Measurements from ENCODE around the gene TMEM59L. TPM values are rescaled to one million over a fixed set of nuclear protein-coding genes. Genes with fewer than 3 reads are reported as not detected.
A peak's percentile ranks its signal among the peaks of the same experiment; 100 is the strongest.
"Not testable (repeated sequence)": the region's sequence is repeated elsewhere in the genome, so short reads cannot be mapped to it uniquely, and the experiment has no call there.

Gene TMEM59L
- not detected for total RNA-seq

DNA sequence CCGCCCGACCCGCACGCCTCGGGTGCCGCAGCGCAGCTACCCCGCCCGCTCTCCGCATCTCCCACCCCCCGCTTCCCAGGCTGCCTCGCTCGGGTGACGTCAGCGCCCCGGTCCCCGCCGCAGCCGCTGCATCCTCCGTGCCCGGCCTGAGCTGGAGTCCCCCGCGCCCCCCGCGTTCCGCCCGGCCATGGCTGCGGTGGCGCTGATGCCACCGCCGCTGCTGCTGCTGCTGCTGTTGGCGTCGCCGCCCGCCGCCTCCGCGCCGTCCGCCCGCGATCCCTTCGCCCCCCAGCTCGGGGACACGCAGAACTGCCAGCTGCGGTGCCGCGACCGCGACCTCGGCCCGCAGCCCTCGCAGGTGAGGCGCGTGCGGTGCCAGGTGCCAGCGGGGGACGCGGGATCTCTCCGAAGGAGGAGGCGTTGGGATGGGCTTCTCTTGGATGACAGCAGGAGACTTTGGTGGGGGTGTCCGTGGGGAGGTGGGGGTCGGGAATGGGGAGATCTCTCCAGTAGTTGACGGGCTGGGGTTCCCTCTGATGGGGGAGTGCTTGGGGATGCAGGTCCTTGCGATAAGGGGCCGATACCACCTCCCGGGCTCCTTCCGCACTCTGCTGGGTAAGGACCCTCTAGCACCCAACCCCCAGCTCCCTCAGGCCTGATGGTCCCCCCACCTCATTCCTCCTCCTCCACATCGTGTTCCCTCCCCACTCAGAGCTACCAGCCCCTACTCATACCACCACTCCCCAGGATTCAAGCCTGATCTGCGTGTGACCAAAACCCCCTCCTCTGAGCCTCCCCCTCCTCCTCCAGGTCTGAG, at the start of gene TMEM59L:
Gene TMEM59L (plus strand): TSS at position 99 of the 817 bp plus-strand sequence. CDS start 89 bp downstream, at position 188.
- ATAC-seq (no peak), DNase-seq (ENCODE audit: low spot score) (no peak)

DNA sequence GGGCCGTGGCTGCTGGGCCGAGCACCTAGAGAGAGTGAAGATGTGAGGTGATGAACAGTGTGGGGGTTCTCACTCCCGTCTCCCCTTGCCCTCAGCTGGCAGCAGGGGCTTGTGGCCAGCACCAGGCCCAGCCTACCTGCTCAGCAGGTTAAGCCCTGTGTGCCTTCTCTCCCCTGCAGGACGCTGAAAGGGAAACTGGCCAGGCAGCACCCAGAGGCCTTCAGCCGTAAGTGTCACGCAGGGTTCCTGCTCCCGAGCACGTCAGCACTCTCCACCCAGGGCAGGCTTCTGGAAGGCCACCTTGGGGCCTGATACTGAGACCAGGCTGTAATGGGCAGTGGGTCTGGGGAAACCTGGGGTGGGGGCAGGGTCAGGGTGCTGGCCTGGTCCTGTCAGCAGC, 45.7 kb upstream of the TMEM59L start:
- DNase-seq (ENCODE audit: low spot score) (no peak), ATAC-seq (no peak)

DNA sequence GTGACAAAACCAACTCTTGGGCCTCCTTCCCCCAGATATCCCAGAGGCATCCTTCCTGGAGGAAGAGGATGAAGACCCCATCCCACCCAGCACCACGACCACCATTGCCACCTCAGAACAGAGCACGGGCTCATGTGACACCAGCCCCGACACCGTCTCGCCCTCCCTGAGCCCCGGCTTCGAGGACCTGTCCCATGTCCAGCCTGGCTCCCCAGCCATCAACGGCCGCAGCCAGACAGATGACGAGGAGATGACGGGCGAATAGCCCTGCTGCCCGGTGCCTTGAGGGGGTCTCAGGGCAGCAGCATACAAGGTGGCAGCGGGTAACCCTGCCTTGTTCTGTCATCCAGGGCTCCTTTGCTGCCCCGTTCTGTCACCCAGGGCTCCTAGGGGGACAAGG, 44.3 kb upstream of the TMEM59L start:
- ATAC-seq (no peak), DNase-seq (ENCODE audit: low spot score) (no peak)

DNA sequence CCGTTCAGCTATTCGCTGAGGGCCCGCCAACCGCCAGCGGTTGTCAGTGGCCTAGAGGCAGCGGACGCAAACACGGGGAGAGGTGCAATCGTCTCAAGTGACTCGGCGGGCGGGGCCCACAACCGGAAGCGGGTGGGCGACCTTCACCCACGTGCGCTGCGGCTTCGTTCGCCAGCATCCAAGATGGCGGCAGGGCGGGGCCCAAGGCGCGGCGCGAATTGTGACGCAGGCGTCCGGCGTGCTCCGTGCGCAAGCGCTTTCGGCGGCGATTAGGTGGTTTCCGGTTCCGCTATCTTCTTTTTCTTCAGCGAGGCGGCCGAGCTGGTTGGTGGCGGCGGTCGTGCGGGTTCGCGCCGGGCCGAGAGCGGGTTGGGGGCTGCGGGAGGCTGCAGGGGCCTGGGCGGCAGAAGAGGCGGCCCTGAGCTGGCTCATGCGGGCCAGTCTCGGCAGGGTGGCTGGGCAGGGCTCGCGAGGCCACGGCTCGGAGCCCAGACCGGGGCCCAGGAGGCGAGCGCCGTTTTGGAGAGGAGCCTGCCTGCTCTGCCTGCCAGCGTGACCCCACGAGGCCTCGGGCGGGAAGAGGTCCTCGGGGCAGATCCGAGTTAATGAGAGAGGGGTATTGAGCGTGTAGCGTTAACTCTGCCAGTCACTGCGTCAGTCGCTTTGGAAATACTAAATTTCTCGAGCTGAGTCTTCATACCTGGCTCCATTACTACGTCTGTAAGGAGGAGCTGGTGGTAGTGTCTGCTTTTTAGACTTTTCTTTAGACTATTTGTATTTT, 40.9 kb upstream of the TMEM59L start, which contains the start of gene UBA52:
Gene UBA52 (plus strand): TSS at position 294 of the 781 bp plus-strand sequence. CDS start 1,444 bp downstream, outside the sequence.
- ATAC-seq (peak; percentile 97), DNase-seq (ENCODE audit: low spot score) (peak; percentile 99)

GRCh38 chr19:18574691-18575291, 37.9 kb upstream of the TMEM59L start:
- ATAC-seq (no peak), DNase-seq (ENCODE audit: low spot score) (no peak)

DNA sequence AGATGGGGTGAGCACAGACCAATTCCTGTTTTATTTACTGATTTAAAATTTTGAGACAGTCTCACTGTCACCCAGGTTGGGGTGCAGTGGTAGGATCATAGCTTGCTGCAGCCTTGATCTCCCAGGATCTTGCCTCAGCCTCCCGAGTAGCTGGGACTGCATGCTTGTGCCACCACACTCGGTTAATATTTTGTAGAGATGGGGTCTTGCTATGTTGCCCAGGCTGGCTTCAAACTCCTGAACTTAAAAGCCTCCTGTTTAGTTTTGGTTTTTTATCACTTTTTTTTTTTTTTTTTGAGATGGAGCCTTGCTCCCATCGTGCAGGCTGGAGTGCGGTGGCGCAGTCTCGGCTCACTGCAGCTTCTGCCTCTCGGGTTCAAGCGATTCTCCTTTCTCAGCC, 36.3 kb upstream of the TMEM59L start:
- no peak for DNase-seq (ENCODE audit: low spot score)
- ATAC-seq, result no peak

DNA sequence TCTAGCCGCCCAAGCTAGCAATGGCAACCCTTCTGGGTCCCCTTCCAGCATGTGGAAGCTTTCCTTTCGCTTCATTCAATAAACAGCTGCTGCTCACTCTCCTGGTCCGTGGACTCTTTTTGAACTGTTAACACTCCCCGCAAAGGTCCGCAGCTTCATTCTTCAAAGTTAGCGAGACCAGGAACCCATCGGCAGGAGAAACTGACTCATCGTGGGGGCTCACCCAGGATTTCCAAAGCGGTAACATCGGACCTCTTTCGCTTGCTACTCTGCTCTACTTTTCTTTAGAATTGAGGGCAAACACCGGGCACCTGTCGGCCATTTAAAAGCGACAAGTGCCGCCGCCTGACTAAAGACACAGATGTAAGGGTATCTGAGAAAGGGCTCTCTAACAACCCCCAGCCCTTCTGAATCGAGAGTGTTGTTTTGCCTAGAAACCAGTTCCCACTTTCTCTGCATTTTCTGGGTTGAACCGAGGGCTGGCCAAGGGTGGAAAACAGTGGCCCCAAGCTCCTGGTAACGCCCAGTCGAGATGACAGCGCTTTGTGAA, 35.2 kb upstream of the TMEM59L start:
- ATAC-seq (no peak), DNase-seq (ENCODE audit: low spot score) (no peak)

DNA sequence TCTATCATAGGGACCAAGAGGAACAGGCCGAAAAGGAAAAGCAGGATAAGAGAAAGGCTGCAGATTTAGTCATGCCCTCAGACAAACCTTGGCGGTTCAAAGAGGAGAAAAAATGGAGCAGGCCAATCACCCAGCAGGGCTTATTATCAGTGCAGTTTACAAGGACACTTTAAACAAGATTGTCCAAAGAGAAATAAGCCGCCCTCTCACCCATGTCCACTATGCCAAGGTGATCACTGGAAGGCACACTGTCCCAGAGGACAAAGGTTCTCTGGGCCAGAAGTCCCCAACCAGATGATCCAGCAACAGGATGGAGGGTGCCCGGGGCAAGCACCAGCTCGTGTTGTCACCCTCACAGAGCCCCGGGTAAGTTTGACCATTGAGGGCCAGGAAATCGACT, 32.4 kb upstream of the TMEM59L start:
- peak; percentile 86 for ATAC-seq

GRCh38 chr19:18586306-18586705, 26.4 kb upstream of the TMEM59L start:
- no peak for ATAC-seq
- no peak for DNase-seq (ENCODE audit: low spot score)

More for the DNA sequence above, 32.4 kb upstream of the TMEM59L start:
- DNase-seq (ENCODE audit: low spot score), result peak; percentile 70

GRCh38 chr19:18587561-18587960, 25.1 kb upstream of the TMEM59L start:
- ATAC-seq (no peak), DNase-seq (ENCODE audit: low spot score) (no peak)

DNA sequence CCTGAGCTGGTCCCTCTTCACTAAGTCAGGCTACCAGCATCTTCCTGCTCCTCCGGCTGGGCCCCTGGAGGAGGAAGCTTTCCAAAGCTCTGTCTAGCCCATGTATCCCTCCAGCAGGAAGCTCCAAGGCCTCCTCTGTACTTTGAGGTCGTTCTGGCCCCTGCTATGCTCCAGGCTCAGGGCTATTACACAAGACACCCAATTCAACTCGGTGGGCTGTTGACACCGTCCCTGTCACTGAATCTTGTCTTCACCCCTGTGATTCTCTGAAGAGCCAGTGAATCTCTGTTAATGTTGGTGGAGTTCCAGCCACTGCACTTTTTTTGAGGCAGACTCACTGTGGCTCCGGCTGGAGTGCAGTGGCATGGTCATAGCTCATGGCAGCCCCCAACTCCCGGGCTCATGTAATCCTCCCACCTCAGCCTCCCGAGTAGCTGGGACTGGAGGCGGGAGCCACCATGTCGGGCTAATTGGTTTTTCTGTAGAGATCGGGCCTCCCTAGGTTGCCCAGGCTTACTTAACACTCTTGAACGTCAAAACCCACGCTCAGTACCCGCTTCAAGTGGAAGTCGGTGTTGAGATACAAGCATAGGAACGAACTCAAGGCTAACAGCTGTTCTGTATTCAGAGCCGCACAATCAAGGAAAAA, 24.6 kb upstream of the TMEM59L start:
- ATAC-seq (no peak), DNase-seq (ENCODE audit: low spot score) (no peak)

DNA sequence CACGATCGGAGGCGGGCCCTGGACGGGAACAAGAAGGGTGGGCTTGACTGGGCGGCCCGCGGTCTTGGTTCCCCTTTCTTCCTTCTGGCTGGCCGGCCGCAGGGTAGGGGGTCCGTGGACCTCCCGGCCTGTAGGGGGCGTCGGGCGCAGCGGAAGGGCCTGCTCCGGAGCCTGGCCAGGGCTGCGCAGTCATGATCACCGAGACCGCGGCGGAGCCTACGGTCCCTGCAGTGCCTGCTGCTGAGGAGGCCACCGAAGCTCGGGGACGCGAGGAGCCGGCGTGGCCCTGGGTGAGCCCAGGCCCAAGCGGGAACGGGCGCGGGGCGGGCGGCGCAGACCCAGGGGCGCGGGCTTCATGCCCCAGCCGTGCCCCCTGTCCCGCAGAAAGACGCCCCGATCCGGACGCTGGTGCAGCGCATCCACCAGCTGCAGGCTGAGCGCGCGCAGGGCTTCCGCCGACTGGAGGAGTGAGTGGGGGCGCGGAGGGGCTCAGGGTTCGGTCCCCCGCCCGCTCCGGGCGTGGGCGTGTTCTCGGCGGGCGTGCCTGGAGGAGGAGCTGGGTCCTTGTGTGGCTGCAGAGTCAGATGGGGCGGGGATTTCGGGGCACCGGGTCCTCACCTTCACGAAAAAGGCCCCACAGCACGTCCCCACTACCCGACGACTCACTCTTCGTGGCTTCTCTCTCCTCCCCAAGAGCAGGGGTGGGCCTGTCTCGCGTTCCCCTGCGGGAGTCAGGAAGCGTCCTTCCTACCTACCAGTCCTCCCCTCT, 23.9 kb upstream of the TMEM59L start, which contains the start of gene REX1BD:
Gene REX1BD (plus strand): TSS at position 188 of the 769 bp plus-strand sequence. CDS start 4 bp downstream, at position 192.
- ATAC-seq, result peak; percentile 89

GRCh38 chr19:18589380-18590272, 23.0 kb upstream of the TMEM59L start:
- DNase-seq (ENCODE audit: low spot score), result peak; percentile 76
- ATAC-seq, result peak; percentile 80

More for the DNA sequence above, 23.9 kb upstream of the TMEM59L start, which contains the start of gene REX1BD:
- peak; percentile 78 for DNase-seq (ENCODE audit: low spot score)

DNA sequence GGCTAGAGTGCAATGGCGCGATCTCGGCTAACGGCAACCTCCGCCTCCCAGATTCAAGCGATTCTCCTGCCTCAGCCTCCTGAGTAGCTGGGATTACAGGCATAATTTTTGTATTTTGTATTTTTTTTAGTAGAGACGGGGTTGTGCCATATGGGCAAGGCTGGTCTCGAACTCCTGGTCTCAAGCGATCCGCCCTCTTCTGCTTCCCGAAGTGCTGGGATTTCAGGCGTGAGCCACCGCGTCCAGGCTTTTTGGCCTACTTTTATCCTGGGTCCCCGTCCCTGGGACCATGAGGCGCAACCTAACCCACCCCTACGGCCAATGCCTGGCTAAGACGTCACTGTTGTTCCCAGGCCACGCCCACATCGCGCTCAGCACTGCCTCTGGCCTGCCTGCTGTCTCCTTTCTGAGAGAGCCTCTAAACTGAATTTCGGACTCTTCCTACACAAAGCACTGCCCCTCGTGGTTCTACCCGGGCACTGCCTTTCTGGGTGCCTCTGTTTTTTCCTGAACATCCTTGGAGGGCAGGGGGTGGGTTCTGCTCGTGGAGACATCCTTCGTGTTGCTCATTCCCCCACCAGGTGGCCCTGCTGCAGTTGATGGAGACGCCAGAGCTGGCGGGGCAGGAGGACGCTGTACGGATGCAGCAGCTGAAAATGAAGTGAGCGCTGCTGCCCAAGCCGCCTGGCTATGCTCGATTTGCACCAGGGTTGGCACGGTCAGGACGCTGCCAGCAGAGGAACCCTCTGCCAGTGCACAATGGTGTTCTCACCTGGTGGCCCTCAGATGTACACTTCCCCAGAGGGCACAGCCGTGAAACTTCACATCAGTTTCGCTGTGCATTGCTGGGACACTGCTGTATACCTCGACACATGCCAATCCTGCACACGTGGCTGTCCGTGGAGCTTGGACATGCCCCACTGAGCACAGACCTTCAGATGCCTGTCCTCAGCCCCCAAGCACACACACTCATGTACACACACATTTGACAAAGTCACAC, 22.1 kb upstream of the TMEM59L start:
- ATAC-seq (no peak), DNase-seq (ENCODE audit: low spot score) (no peak)

GRCh38 chr19:18591735-18592385, 20.8 kb upstream of the TMEM59L start:
- ATAC-seq (no peak), DNase-seq (ENCODE audit: low spot score) (no peak)

- ATAC-seq; DNase-seq (ENCODE audit: low spot score): not testable (repeated sequence)
These were observed 19.9 kb upstream of the TMEM59L start for GRCh38 chr19:18592732-18593131.
